ENCODE data around the gene RRP12. TPM values are rescaled to one million over a fixed set of nuclear protein-coding genes. Genes with fewer than 3 reads are reported as not detected.

The RRP12 gene
- total RNA-seq, 1 donor from 2014 or later: 62.6 TPM

DNA sequence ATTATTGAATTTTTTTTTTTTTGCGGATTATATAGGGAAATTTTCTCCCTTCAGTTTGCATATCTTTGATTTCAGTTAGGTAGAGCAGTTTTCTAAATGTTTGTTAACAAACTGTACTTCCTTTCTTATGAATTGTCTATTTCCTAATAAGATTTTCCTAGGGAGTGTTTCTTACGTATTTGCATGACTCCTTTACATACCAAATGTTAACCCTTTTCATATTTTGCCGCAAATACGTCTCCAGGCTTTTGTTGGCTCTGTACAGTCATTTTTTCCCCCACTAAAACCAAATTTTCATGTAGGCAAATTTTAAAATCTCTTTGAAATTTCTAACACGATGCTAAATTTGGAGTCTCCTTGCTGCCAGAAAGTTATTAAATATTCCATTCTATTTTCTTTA lies 64.7 kb downstream of the RRP12 start:
- Mint-ChIP-seq H3K4me1 (peaks cover 34% of the 10 kb centered on the region), H3K36me3 (ENCODE audit: low read depth) (peaks cover 4% of the 10 kb centered on the region), H3K9me3 (no peaks in the 10 kb centered on the region), H3K4me3 (no peak overlapping the region), H3K27ac (no peak overlapping the region), H3K27me3 (no peaks in the 10 kb centered on the region)
- ATAC-seq (ENCODE audit: low read depth) (no peak), DNase-seq (no peak)
- intact Hi-C loops (cut with micrococcal nuclease): loop anchor here (2.0 kb wide), 1 partner anchor 162 kb away; the partner anchor contains the start of genes MMS19 and UBTD1
- POLR2A ChIA-PET: no interaction called here
- TF ChIP-seq, protein P1, sequence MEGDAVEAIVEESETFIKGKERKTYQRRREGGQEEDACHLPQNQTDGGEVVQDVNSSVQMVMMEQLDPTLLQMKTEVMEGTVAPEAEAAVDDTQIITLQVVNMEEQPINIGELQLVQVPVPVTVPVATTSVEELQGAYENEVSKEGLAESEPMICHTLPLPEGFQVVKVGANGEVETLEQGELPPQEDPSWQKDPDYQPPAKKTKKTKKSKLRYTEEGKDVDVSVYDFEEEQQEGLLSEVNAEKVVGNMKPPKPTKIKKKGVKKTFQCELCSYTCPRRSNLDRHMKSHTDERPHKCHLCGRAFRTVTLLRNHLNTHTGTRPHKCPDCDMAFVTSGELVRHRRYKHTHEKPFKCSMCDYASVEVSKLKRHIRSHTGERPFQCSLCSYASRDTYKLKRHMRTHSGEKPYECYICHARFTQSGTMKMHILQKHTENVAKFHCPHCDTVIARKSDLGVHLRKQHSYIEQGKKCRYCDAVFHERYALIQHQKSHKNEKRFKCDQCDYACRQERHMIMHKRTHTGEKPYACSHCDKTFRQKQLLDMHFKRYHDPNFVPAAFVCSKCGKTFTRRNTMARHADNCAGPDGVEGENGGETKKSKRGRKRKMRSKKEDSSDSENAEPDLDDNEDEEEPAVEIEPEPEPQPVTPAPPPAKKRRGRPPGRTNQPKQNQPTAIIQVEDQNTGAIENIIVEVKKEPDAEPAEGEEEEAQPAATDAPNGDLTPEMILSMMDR (IDR thresholded peaks at IDR 0.05): no peak
- CTCF ChIA-PET: no interaction called here

DNA sequence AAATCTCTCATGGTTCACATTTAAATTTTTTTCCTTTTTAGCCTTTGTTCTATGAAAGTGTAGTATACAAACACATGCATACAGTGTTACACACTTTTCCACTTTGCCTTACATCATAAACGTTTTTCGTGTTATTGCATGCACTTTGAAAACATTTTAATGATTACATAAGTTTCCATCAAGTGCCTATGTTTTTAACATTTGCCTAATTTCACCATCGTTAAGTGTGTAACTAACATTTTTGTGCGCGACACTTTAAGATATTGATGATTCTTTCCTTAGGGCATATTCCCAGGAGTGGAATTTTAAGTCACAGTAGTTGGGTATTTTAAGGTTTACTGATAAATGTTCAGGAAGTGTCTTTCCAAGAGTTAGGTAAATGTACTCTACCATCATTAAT lies 65.1 kb downstream of the RRP12 start:
- H3K4me3 Mint-ChIP-seq: peak overlapping the region; percentile 84
- H3K36me3 Mint-ChIP-seq (ENCODE audit: low read depth): peaks cover 8% of the 10 kb centered on the region
- intact Hi-C loops (cut with micrococcal nuclease): loop anchor here (2.0 kb wide), 1 partner anchor 163 kb away; the partner anchor contains the start of genes MMS19 and UBTD1
- H3K27me3 Mint-ChIP-seq: no peaks in the 10 kb centered on the region
- no peaks in the 10 kb centered on the region for H3K9me3 Mint-ChIP-seq
- TF ChIP-seq, protein P1 (IDR thresholded peaks at IDR 0.05): no peak
- DNase-seq (no peak), ATAC-seq (ENCODE audit: low read depth) (no peak)
- CTCF ChIA-PET: no interaction called here
- peaks cover 38% of the 10 kb centered on the region for H3K4me1 Mint-ChIP-seq
- peak overlapping the region; percentile 50 for H3K27ac Mint-ChIP-seq
- POLR2A ChIA-PET: interaction anchor here (0.7 kb wide), 1 partner anchor 14 kb away, joined by 3 read pairs; no protein-coding TSS in a partner anchor

DNA sequence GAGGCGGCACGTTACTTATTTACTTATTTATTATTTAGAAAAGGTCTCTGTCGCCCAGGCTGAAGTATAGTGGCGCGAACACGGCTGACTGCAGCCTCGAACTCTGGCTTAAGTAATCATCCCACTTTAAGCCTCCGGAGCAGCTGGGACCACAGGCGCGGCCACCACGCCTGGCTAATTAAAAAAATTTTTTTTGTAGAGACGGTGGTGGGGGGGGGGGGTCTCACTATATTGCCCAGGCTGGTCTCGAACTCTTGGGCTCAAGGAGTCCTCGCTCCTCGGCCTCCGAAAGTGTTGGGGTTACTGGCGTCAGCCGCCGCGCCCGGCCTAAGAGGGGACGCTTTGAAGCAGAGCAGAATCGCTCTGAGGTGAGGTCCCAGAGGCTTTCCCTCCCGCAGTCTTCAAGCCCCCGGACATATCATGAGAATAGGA lies 65.9 kb downstream of the RRP12 start:
- Mint-ChIP-seq H3K4me1 (peaks cover 42% of the 10 kb centered on the region), H3K4me3 (peak overlapping the region; percentile 84), H3K9me3 (no peaks in the 10 kb centered on the region), H3K36me3 (ENCODE audit: low read depth) (peaks cover 8% of the 10 kb centered on the region), H3K27me3 (no peaks in the 10 kb centered on the region), H3K27ac (peak overlapping the region; percentile 61)
- TF ChIP-seq, protein P1 (IDR thresholded peaks at IDR 0.05): no peak
- ATAC-seq (ENCODE audit: low read depth): no peak
- CTCF ChIA-PET: no interaction called here
- DNase-seq: no peak
- intact Hi-C loops (cut with micrococcal nuclease): loop anchor here (1.0 kb wide), 1 partner anchor 66 kb away; the partner anchor contains the start of gene RRP12
- POLR2A ChIA-PET: interaction anchor here (1.1 to 5.3 kb wide), 3 partner anchors 16 to 164 kb away, joined by 4 to 41 read pairs (median 6); partner anchors contain the start of genes FRAT1, MMS19 and UBTD1

DNA sequence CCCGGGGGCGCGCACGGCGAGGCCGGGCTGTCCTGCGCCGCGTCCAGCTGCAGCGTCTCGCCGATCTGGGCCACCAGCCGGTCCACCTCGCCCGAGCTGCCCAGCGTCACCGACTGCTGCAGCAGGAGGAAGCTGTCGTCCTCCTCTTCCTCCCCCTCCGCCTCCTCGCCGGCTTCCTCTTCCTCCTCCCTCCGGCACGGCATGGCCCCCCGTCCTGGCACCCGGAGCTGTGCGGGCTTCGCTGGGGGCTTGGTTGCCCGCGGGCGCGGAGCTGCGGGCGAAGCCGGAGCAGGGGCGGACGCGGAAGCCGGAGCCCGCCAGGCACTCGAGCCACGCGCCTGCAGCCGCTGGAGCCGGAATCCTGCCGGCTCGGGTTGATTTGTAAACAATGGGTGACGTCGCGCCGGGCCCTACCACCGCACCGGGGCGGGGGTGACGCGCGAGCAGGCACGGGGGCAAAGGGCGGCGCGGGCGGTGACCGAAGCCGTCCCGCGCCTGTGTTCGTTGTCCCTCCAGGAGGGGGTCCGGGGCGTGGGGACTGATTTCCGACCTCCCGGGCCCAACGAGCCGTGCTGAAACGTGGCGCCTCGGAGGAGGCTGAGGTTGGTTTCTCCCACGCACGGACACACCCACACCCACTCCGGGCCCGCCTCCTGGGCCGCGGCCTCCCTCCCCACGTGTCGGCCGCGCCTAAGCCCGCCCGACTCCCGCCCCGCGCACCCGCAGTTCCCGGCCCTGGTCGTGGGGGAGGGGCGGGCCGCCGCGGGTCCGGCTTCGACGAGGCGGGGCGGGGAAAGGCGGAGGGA lies 66.6 kb downstream of the RRP12 start, which contains the start of gene FRAT2:
Gene FRAT2 (minus strand): TSS at position 360 of the 806 bp plus-strand sequence. CDS start 157 bp downstream, at position 203.
- peaks cover 46% of the 10 kb centered on the region for H3K4me1 Mint-ChIP-seq
- H3K27ac Mint-ChIP-seq: peak within 1 kb of the TSS; percentile 92
- intact Hi-C loops (cut with micrococcal nuclease): loop anchor here (1.0 to 5.0 kb wide), 6 partner anchors 14 to 137 kb away; partner anchors contain the start of genes ARHGAP19, EXOSC1, RRP12 and ZDHHC16
- ChIA-PET POLR2A (interaction anchor here (1.0 to 5.3 kb wide), 6 partner anchors 13 to 1204 kb away, joined by 3 to 41 read pairs (median 5); partner anchors contain the start of genes ARHGAP19, FRAT1, MMS19 and UBTD1), CTCF (interaction anchor here (0.6 to 1.9 kb wide), 2 partner anchors 15 to 56 kb away, joined by 3 to 6 read pairs; no protein-coding TSS in a partner anchor)
- peak; percentile 91 for ATAC-seq (ENCODE audit: low read depth)
- peak within 1 kb of the TSS; percentile 87 for H3K4me3 Mint-ChIP-seq
- peak; percentile 90 for DNase-seq
- no peaks in the 10 kb centered on the region for H3K9me3 Mint-ChIP-seq
- H3K36me3 Mint-ChIP-seq (ENCODE audit: low read depth): peaks cover 13% of the 10 kb centered on the region
- TF ChIP-seq, protein P1 (IDR thresholded peaks at IDR 0.05): no peak
- H3K27me3 Mint-ChIP-seq: no peaks in the 10 kb centered on the region

All from activated B cell treated with CpG ODN at 0.5 μM for 24 hours (primary cell).